PC-9 (cell line): Measurements from ENCODE around the gene TMEFF2. TPM values are rescaled to one million over a fixed set of nuclear protein-coding genes. Genes with fewer than 3 reads are reported as not detected.
"Not testable (repeated sequence)": the region's sequence is repeated elsewhere in the genome, so short reads cannot be mapped to it uniquely, and the experiment has no call there.

ENCODE experiments used
- BruUV-seq: library from RNA; stranded (reverse); fragments of 400-500 nt; replicated peaks from 2 replicates; lab custom pipeline; 2021; lab: Mats Ljungman, UMichigan
- CTCF ChIA-PET: fragments of 300-600 bp; sonication (Branson Sonifier 250); formaldehyde crosslinking; loops from one replicate; lab custom pipeline; 2022; ENCODE audit warnings: antibody characterized with exemption; lab: Charles Lee
- POLR2A ChIA-PET: fragments of 300-600 bp; sonication (Branson Sonifier 250); formaldehyde crosslinking; loops from one replicate; lab custom pipeline; 2022; ENCODE audit warnings: antibody characterized with exemption; ENCODE audit not compliant: unreplicated experiment; lab: Charles Lee
- DNase-seq, 2 experiments: peaks; one replicate each; pipeline versions ENCODE4 v3.0.0 to v3.0.0-alpha.2; 2015 to 2022; ENCODE audit warnings: mixed read lengths in 1 of 2
- H2AFZ ChIP-seq: fragments of 200-600 bp; sonication (generic); 2 replicates; pipeline ENCODE4 v1.8.1; 2017; ENCODE audit warnings: antibody characterized with exemption
- H3F3A ChIP-seq: fragments of 200-600 bp; sonication (generic); 2 replicates; pipeline ENCODE4 v1.8.1; 2017; ENCODE audit warnings: antibody characterized with exemption, mild to moderate bottlenecking, low read depth; ENCODE audit not compliant: insufficient read depth
- H3K27ac ChIP-seq: fragments of 200-600 bp; sonication (generic); 2 replicates; pipeline ENCODE4 v1.6.1; 2016; ENCODE audit warnings: mixed run types
- H3K27me3 ChIP-seq: fragments of 200-600 bp; sonication (generic); 2 replicates; pipeline ENCODE4 v1.6.1; 2016; ENCODE audit warnings: low read depth, mixed run types; ENCODE audit not compliant: insufficient read depth
- H3K36me3 ChIP-seq: fragments of 200-600 bp; sonication (generic); 2 replicates; pipeline ENCODE4 v1.6.1; 2016; ENCODE audit warnings: low read depth, mixed run types
- H3K4me1 ChIP-seq: fragments of 200-600 bp; sonication (generic); replicated peaks from 2 replicates; pipeline ENCODE4 v1.6.1; 2016; ENCODE audit warnings: mixed run types; ENCODE audit not compliant: insufficient read depth
- H3K4me2 ChIP-seq: fragments of 200-600 bp; sonication (generic); 2 replicates; pipeline ENCODE4 v1.6.1; 2017; ENCODE audit warnings: mixed run types
- H3K4me3 ChIP-seq: fragments of 200-600 bp; sonication (generic); 2 replicates; pipeline ENCODE4 v1.6.1; 2016; ENCODE audit warnings: mixed run types
- H3K79me2 ChIP-seq: fragments of 200-600 bp; sonication (generic); 2 replicates; pipeline ENCODE4 v1.6.1; 2017; ENCODE audit warnings: low read depth, mixed run types
- H3K9me2 ChIP-seq: fragments of 200-600 bp; sonication (generic); 2 replicates; pipeline ENCODE4 v1.8.1; 2017; ENCODE audit warnings: mild to moderate bottlenecking; ENCODE audit not compliant: insufficient read depth
- H3K9me3 ChIP-seq: fragments of 200-600 bp; sonication (generic); 2 replicates; pipeline ENCODE4 v1.8.1; 2016; ENCODE audit warnings: low read depth; ENCODE audit not compliant: insufficient read depth
- H4K20me1 ChIP-seq: fragments of 200-600 bp; sonication (generic); 2 replicates; pipeline ENCODE4 v1.8.1; 2017; ENCODE audit not compliant: insufficient read depth
- CTCF ChIP-seq: fragments of 200-600 bp; sonication (generic); conservative IDR thresholded peaks from 2 replicates; pipeline ENCODE4 v1.6.1; 2017; ENCODE audit warnings: mixed run types, antibody characterized with exemption, mild to moderate bottlenecking, moderate library complexity
- EZH2 ChIP-seq: fragments of 200-600 bp; sonication (generic); IDR thresholded peaks from 2 replicates; pipeline ENCODE4 v1.8.0; 2017; ENCODE audit warnings: antibody characterized with exemption, low read depth
- intact Hi-C: fragments of 100-400 bp; cut with micrococcal nuclease; formaldehyde crosslinking; loops from one replicate; pipeline ENCODE4 v1.10.0; 2022; ENCODE audit not compliant: unreplicated experiment
- total RNA-seq: library from RNA; stranded (reverse); gene quantifications from 2 replicates; pipeline ENCODE4 v1.2.3, GENCODE V29; 2021

Gene TMEFF2
- total RNA-seq, 1 experiment from 2014 or later = not detected

GRCh38 chr2:192140236-192140839, 54.4 kb downstream of the TMEFF2 start:
- CTCF ChIA-PET = no interaction called here
- TF ChIP-seq CTCF (no peak), EZH2 (no peak)
- H3K4me3 ChIP-seq = no peak overlapping the region
- no peaks in the 10 kb centered on the region for H3F3A ChIP-seq
- no peaks in the 10 kb centered on the region for H4K20me1 ChIP-seq
- H3K4me2 ChIP-seq = no peak overlapping the region
- no peaks in the 10 kb centered on the region for H3K4me1 ChIP-seq
- H3K9me3 ChIP-seq = no peaks in the 10 kb centered on the region
- H3K27me3 ChIP-seq = no peaks in the 10 kb centered on the region
- H3K36me3 ChIP-seq = no peaks in the 10 kb centered on the region
- BruUV-seq = no TSS peak
- H3K9me2 ChIP-seq = no peaks in the 10 kb centered on the region; the same call in 1 of the 2 replicates
- no peak for DNase-seq
- no peak overlapping the region for H2AFZ ChIP-seq
- no peak overlapping the region for H3K27ac ChIP-seq
- no peaks in the 10 kb centered on the region for H3K79me2 ChIP-seq
- intact Hi-C loops = no loop called here
- POLR2A ChIA-PET = no interaction called here

- Histone ChIP-seq H3K4me1 (no peaks in the 10 kb centered on the region), H3F3A (no peaks in the 10 kb centered on the region), H3K9me2 (no peaks in the 10 kb centered on the region; the same call in 1 of the 2 replicates), H3K4me2 (no peak overlapping the region), H3K79me2 (no peaks in the 10 kb centered on the region), H4K20me1 (no peaks in the 10 kb centered on the region), H3K36me3 (no peaks in the 10 kb centered on the region), H2AFZ (no peak overlapping the region), H3K4me3 (no peak overlapping the region), H3K9me3 (no peaks in the 10 kb centered on the region), H3K27ac (no peak overlapping the region), H3K27me3 (no peaks in the 10 kb centered on the region)
- BruUV-seq = no TSS peak
- no peak for DNase-seq
- ChIA-PET POLR2A (no interaction called here), CTCF (no interaction called here)
- no peak for TF ChIP-seq CTCF
- no peak for TF ChIP-seq EZH2
- intact Hi-C loops = no loop called here
Measured at GRCh38 chr2:192139813-192140212, 54.9 kb downstream of the TMEFF2 start.

GRCh38 chr2:192137451-192137850, 57.3 kb downstream of the TMEFF2 start:
- H3F3A ChIP-seq = no peaks in the 10 kb centered on the region
- TF ChIP-seq EZH2 (no peak), CTCF (no peak)
- H3K27me3 ChIP-seq = no peaks in the 10 kb centered on the region
- ChIA-PET POLR2A (no interaction called here), CTCF (no interaction called here)
- no peak overlapping the region for H3K27ac ChIP-seq
- no peaks in the 10 kb centered on the region for H3K4me1 ChIP-seq
- H3K79me2 ChIP-seq = no peaks in the 10 kb centered on the region
- no peak overlapping the region for H3K4me3 ChIP-seq
- no peak for DNase-seq
- no peak overlapping the region for H2AFZ ChIP-seq
- H3K9me2 ChIP-seq = no peaks in the 10 kb centered on the region; the same call in 1 of the 2 replicates
- intact Hi-C loops = no loop called here
- no peaks in the 10 kb centered on the region for H4K20me1 ChIP-seq
- no TSS peak for BruUV-seq
- no peaks in the 10 kb centered on the region for H3K9me3 ChIP-seq
- no peak overlapping the region for H3K4me2 ChIP-seq
- no peaks in the 10 kb centered on the region for H3K36me3 ChIP-seq

- H3K36me3 ChIP-seq, intact Hi-C loops, H3K9me2 ChIP-seq, H4K20me1 ChIP-seq, BruUV-seq, DNase-seq, POLR2A ChIA-PET, H3K79me2 ChIP-seq, CTCF ChIA-PET, H3F3A ChIP-seq, H3K4me2 ChIP-seq, H2AFZ ChIP-seq, H3K27ac ChIP-seq, H3K4me3 ChIP-seq, H3K4me1 ChIP-seq, H3K27me3 ChIP-seq, H3K9me3 ChIP-seq: not testable (repeated sequence)
Measured at GRCh38 chr2:192132604-192133003, 62.1 kb downstream of the TMEFF2 start.

GRCh38 chr2:192130312-192130711, 64.4 kb downstream of the TMEFF2 start:
- H3K4me2 ChIP-seq, H3K36me3 ChIP-seq, BruUV-seq, H3K9me2 ChIP-seq, H3K27me3 ChIP-seq, DNase-seq, H3K4me3 ChIP-seq, H3K79me2 ChIP-seq, H3K4me1 ChIP-seq, H2AFZ ChIP-seq, intact Hi-C loops, H3K9me3 ChIP-seq, POLR2A ChIA-PET, H3K27ac ChIP-seq, H4K20me1 ChIP-seq, CTCF ChIA-PET, H3F3A ChIP-seq: not testable (repeated sequence)
